Measurements from ENCODE around the gene GNB2.
"Not testable (repeated sequence)": the region's sequence is repeated elsewhere in the genome, so short reads cannot be mapped to it uniquely, and the experiment has no call there.

GNB2 gene

DNA sequence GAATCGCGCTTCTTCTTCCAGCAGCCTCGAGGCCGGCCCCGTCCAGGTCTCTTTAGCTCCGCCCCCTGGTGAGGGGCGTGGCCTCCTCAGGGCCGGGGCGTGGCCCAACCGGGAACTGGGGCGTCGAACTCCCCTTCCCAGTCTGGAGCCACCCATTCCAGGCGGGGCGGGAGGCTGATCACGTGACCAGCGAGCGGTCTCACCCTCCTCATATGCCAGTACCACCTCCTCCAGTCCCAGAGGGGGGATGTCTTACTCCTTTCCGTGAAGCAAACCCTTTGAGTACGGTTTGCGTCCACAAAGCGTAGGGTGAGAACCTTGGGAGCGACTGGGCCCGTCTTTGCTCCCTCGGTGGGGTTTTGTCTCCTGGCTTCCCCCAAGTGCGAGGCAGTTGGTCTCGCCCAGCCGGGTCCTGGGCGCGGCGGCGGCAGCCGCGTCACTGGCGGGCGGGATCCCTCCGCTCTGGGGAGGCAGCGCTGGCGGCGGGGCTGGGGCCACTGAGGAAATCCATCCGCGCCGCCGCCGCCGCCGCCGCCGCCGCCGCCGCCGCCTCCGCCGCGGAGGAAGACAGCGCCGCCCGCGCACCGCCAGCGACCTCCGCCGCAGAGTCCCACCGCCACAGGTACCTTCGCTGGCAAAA, at the start of gene GNB2:
GNB2 (plus strand) TSS at position 439 of the 640 bp plus-strand sequence. CDS start 2,526 bp downstream, outside the sequence.
- peak; percentile 97 for DNase-seq

DNA sequence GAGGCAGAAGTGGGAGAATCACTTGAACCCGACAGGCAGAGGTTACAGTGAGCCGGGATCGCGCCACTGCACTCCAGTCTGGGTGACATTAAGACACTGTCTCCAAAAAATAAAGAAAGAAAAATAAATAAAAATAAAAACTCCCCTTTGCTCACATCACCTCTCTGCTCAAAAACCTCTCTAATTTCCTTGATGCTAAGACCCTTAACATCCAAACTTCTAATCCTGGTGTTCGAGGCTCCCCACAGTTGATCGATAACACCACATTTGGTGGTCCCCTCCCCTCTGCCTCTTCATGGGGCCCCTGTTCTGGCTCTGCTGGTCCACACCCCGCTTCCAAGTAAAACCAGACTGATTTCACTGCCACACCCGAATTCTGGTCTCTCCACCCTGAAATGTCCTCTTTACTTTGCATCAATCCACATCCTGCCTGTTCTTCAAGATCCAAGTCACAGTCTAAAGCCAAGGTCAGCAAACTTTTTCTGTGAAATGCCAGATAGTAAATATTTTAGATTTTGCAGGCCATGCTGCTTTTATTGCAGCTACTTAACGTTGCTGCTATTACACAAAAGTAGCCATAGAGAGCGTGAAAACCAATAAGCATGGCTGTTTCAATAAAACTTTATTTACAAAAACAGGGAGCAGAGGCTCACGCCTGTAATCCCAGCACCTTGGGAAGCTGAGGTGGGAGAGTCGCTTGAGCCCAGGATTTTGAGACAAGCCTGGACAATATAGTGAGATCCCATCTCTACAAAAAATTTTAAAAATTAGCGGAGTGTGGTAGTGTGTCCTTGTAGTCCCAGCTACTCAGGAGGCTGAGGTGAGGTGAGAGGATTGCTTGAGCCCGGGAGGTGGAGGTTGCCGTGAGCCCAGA, 49.4 kb upstream of the GNB2 start:
- no peak for DNase-seq

DNA sequence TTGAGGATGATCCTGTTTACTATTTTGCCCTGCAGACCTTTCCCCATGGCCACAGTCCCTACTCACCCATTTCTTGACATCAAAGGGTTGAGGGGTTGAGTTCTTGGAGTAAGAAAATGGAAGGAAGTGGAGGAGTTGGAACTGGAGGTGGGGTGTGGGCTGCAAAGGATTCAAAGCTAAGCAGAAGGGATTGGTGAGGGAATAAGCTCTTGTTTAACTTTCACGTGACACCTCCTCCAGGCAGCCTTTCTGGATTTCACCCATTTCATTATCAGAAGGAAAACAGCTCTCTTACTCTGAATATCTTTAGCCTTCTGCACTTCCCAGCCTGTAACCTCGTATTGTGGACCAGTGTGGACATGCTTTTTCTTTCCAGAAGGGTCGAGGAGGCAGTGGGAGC, 47.5 kb upstream of the GNB2 start:
- DNase-seq, result no peak

DNA sequence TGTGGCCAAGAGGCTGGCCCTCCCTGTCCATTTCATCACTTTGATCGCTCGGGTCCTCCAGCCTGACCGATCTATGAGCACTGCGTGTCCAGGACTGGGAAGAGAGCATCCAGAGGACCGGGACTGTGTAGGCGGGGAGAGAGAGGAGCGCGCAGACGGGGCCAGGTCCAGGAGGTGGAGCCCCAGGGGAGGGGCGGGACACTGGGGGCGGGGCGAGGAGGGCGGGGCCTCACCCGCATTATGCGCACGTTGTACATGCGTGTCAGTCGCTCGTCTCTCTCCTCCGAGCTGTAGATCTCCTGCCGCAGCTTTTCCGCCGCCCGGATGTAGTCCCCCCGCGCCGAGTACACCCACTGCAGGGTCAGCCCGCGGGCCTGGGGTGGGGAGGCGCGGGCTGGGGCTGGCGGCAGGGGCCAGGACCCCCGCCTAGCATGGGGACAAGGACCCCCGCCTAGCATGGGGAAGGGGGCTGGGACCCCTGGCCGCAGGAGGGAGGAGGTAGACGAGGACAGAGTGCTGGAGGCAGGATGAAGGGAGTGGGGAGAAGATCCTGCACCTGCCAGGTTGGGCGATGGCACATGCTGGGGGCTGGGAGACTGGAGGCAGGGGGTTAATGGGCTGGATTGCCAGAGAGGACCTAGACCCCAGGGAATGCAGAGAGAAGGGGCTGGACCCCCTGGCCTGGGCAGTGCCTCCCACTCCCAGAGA, 46.9 kb upstream of the GNB2 start:
- DNase-seq, result peak; percentile 84

DNA sequence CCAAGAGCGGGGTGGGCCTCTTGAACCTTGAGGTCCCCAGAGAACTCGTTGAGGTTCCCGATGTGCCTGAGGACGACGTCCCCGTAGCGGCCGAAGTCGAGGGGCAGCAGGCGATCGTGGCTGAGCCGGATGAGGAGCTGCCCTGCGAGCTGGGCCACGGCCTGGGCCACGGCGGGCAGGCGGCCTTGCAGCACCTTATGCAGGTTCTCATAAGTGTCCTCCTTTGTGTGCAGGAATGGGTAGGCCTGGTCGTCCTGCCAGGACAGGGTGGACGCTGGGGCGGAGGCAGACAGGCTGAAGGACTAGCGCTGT, 46.3 kb upstream of the GNB2 start:
- no peak for DNase-seq

DNA sequence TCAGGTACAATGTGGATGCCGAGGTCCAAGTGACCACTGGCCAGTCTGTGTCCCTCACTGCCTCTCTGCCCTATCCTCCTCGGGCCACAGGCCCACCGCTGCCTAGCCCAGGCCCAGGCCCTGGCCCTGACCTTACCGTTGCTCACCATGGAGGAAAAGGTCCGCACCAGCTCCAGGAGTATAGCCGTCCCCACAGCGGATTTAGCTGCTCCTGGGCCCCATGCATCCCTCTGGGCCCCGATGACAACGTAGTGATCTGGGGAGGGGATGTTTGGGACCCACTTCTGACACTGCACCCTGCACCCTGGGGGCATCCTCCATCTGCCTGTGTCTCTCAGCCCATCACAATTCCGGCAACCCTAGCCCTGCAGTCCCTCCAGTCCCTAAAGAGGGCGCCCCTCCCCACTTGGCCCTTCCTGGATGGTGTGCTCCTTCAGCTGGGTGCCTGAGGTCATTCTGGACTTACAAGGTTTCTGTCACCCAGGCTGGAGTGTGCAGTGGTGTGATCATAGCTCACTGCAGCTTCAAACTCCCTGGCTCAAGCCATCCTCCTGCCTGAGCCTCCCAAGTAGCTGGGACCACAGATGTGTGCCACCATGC, 44.3 kb upstream of the GNB2 start:
- DNase-seq, result peak; percentile 38

DNA sequence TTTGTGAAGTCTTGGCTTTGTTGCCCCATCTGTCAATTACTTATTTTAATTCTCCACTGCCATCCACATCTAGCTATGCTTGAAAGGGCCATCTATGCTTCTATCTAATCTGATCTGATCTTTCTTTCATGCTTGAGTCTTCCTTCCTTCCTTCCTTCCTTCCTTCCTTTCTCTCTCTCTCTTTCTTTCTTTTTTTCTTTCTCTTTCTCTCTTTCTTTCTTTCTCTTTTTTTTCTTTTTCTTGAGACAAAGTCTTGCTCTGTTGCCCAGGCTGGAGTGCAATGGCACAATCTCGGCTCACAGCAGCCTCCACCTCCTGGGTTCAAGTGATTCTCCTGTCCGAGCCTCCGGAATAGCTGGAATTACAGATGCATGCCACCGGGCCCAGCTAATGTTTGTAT, 43.5 kb upstream of the GNB2 start:
- DNase-seq, result no peak

DNA sequence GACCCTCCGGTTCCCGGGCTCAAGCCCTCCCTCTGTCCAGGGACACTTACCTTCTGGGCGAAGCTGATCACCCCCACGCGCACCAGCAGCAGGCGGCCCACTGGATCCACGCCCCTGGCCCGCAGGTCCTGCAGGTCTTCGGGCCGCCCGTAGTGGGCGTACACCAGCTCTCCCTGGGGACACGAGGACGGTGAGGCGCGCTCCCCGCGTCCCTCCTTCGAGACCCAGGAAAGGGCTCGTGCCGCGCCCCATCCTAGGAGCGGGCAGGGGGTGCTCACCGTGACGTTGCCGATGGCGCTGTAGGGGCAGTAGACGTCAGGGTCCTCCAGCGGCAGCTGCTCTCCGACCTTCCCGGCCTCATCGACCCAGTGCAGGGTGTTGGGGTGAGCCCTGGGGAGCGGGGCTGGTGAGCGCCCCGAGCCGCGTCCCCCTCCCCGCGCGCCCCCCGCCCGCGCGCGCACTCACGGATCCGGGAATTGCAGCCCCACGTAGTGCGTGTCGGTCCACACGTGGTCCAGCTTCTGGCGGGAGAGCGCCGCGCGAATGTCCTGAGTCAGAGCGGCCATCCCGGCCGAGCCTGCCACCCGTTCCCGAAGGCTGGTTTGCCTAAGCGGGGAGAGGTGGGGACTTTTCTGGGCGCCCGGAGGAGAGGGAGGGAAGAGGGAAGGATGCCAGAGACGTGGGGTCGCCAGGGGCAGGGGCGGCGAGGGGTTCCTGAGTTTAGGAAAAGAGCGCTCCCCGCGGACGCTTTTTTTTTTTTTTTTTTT, 40.4 kb upstream of the GNB2 start:
- no peak for DNase-seq

DNA sequence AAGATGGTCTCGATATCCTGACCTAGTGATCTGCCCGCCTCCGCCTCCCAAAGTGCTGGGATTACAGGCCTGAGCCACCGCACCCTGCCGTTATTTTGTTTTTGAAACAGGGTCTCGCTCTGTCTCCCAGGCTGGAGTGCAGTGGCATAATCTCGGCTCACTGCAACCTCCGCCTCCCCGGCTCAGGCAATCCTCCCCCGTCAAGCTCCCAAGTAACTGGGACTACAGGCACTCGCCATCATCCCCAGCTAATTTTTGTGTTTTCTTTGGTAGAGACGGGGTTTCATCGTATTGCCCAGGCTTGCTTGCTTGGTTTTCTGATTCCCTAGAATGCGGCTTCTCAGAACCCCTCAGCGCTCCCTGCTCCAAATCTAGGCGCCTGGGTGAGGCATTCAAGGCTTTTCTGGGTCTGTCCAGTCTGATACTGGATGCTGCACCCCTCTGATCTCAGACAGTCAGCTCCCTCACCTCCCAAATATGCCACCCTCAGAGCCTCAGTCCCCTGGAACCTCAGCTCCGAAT, 33.5 kb upstream of the GNB2 start:
- DNase-seq, result no peak

DNA sequence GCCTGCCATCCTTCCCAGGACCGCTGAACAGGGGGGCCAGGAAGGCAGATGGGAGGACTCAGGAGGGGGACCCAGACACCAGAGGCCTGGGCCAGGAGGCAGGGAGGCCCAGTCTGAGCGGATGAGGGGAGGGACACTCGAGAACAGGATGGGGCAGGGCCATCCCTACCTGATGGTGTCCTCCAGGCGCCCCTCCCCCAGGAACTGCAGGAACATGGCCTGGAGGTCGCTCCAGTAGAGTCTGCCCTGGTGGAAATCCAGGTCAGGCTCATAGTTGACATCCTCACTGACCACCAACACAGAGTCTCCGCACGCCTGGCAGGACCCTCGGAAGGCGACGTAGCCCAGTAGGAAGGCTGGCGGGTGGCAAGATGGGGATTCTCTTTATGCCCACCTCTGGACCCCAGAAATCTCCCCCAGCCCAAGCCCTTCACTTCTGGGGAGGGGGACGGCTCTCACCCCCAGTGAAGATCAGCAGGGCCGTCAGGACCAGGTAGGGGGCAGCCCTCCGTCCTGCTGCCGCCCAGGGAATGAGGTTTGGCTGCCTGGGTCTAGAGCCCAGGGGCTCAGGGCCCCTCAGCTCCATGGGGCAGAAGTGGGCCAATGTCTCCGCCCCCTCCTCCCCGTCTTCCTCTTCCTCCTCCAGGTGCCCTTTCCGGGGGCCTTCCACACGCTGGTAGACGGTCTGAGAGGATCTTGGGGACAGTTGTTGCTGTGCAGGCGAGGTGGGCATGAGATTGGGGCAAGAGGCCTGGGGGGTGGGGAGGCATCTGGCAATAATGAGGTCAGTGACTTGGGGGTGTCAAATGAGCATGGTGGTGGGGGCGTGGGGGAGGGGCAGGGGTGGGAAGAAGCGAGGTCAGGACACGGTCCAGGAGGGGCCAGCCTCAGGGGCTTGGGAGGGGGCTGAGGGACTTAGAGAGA, 32.8 kb upstream of the GNB2 start:
- DNase-seq, result no peak

DNA sequence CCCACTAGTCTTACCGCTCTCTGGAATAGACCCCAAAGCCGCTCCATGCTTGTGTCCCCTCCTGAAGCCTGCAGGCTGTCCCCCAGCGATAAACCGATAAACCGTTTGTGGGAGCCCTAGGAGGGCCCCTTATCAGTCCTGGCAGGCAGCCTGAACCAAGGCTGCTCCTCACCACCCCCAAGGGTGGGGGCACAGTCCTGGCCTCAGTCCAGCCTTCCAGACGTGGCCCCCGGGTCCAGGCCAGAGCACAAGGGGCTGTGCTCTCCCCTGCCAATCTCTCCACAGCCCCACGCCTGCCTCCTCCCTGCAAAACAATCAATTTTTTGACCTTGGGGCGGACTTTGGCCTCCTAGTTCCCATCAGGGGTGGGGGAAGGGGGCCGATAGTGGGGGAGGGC, 32.1 kb upstream of the GNB2 start, which contains the start of gene TFR2:
TFR2 (minus strand) TSS at position 90 of the 397 bp plus-strand sequence; CDS start at position 47, 43 bp downstream.
- no peak for DNase-seq

DNA sequence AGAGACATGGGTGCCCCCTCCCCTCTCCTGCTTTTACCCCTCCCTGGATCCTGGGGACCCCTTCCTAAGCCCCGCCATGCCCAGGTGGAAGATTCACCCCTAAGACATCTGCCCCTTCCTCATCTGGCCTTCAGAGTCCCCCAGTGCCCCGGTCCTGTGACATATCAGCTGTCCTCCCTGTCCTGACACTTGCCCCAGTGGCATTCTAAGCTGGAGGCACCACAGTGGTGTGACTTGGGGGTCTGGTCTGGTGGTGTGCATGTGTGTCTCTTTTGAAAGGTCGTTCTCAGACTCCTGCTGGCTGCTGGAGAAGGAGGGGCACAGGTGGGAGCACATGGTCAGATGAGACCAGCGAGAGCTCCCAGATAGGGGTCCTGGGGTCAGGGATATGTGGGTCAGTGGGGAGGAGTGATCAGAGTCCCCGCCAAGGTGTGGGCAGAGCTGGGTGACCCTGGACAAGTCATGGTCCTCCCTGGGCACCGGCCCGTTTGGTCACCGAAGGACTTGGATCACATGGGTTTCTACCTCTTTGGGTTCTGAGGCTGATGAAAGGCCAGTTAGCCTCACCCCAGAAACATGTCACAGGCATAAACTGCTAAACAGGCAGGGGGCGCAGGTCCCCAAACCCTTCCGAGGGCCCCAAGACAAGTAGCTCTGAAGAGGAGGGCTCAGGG, 31.5 kb upstream of the GNB2 start:
- DNase-seq, result no peak

DNA sequence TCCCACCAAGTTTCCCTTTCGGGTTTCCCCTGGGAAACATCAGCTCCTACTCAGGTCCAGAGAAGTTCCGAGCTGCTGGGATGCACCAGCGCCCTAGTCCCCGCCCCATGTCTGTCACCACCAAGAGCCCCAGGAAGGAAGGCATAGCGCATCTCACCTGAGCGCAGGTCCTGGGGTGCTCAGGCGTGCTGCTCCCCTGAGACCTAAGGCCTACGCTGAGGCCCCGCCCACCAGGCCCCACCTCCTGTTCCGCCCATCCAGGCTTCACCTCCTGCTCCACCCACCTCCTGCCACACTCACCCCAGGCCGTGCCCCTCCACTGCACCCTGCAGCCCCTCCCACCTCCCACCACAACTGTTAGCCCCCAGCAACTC, 31.0 kb upstream of the GNB2 start:
- no peak for DNase-seq

DNA sequence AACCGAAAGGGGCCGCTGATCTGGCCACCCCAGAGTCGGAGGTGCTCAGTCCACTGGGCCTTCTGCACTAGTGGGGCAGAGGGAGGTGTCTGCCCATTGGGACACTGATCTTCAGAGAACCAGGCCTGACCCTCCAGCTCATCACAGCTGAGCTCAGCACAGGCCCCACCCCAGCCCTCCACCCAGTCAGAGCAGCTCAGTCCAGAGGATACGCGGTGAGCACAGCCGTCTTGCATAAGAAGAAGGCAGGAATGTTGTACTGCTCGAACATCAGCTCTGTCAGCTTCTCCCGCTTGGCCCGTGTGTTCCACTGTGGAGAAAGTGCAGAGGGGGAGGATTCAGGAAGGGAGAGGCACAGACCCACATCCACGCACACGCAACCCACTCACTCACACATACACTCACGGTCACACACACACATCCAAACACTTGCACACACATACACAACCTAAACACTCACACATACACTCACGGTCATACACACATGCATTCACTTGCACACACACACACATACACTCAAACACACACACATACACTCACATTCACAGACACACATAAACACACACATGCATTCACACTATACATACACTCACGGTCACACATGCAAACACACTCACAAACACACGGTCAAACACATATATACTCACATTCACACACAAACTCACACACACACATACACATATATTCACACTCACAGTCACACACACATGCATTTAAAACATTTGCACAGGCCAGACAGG, 23.5 kb upstream of the GNB2 start:
- DNase-seq, result no peak

DNA sequence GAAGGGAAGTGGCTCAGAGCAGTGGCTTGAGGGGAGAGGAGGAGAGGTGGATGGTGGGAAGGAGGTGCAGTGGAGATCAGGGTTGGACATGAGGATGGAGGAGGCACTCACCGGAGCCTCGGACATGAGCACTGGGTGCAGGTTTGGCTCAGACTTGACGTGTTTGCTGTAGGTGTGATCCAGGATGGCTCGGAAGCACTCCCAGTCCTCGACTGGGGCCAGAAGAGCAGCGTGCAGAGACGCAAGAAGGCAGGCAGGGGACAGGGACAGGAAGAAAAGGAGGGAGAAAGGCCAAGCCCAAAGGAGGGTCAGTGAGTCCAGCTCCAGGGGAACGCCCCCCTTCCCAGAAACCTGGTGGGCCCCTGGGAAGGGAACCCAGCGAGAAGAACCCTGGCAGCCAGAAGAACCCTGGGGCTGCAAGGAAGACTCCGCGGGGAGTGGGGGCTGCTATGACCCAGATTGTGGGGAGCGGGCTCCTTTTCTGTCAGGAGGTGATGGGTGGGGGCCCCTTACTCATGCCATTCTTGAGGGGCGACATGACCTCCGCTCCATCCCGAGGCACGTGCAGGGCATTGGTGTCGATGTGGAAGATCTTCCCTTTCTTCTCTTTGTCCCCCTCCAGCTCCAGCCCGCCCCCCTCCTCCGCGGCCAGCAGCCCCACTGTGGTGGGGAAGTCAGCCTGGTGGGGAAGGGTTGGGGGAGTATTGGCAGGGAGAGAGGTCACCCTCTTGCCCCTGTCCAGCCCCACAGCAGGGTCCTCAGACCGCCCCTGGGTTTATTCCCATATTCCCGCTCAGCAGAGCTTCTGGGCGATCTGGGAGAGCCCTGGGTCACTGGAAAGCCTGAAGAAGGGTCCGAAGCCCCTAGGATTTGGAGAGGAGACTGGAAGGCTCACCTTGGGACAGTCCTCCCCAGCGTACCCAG, 18.4 kb upstream of the GNB2 start:
- no peak for DNase-seq

DNA sequence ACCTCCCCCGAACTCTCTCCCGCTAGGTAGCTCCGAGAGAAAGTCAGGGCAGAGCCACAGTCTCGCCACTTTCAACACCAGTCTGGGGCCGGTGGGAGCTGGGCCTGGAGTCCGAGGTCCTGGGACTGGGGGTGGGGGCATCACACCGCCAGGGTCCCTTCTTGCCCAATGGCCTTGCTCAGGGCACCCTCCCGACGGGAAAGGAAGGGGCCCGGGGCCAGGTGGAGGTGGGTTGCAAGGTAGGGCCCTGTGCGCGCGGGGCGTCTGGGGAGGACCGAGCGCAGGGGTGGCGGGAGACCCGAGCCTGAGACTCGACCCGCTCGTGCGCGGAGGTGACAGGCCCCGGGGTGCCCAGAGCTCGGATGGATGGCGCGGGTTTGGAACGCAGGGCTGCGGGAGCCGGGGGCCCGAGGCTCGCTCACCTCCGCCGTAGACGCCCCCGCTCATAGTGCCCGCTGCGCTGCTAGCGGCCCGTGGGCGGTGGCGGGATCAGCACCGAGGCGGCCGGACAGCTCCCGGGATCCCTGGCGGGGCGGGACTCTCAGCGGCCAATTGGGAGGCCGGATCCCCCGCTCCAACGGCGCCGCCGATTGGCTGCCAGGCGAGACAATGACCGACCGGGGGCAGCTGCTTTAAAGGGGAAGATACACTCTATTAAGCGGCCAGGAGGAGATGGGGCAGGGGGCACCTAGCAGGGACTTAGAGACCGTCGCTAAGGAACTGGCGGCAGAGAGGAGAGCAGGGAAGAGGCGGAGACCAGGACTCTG, 17.4 kb upstream of the GNB2 start, which contains the start of gene ACTL6B:
ACTL6B (minus strand) TSS at position 541 of the 767 bp plus-strand sequence; CDS start at position 447, 94 bp downstream.
- no peak for DNase-seq

DNA sequence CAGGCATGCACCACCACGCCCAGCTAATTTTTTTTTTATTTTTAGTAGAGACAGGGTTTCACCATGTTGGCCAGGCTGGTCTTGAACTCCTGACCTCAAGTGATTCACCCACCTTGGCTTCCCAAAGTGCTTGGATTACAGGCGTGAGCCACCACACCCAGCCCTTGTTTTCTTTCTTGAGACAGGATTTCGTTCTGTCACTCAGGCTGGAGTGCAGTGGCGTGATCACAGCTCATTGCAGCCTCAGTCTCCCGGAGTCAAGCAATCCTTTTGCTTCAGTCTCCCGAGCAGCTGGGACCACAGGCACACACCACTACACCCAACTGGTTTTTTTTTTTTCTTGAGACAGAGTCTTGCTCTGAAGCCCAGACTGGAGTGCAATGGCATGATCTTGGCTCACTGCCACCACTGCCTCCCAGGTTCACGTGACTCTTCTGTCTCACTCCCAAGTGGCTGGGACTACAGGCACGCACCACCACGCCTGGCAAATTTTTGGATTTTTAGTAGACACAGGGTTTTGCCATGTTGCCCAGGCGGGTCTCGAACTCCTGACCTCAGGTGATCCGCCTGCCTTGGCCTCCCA, 11.3 kb upstream of the GNB2 start:
- DNase-seq, result not testable (repeated sequence)

Data from HCEC 1CT (cell line).